Raji (cell line): Measurements from ENCODE around the gene RBM19.

Experiments used
- POLR2A ChIP-seq: IDR thresholded peaks from 2 replicates; pipeline ENCODE4 v1.6.1; 2011; ENCODE audit warnings: low read depth, low read length, control low read depth; ENCODE audit not compliant: insufficient read depth

Gene RBM19

DNA sequence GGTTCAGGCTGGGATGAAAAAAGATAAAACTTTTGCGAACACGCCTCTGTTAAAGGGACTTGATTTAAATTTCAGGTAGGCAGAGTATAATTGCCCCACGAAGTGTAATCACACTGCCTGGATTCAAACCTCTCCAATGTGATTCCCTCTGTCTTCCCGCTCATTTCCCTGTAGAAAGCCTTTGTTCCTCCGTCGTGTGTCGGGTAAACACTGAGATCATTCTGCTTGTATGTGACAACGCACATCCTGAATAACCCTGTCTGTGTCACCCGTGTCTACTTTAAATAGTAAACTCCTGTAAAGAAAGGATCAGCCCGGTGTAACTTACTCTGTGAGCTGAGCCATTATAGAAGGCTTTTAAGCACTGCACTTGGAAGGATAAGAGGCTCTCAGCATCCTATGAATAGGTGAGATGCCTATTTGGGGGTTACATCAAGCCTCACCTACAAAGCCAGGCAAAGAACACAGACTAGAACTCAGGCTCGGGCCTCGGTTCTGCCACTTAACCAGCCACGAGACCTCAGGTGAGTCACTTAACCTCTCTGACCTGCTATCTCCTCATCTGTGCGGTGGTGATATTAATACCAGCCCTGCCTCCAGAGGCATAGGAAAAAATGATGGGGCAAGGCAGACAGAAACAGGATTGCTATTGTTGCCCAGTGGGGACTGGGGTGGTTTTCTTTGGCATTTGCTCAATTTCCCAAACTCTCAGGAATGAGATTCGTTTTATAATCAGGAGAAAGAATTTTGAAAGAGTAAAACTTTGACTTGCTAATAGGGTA is 74.2 kb downstream of the RBM19 start:
- no peak for TF ChIP-seq POLR2A

DNA sequence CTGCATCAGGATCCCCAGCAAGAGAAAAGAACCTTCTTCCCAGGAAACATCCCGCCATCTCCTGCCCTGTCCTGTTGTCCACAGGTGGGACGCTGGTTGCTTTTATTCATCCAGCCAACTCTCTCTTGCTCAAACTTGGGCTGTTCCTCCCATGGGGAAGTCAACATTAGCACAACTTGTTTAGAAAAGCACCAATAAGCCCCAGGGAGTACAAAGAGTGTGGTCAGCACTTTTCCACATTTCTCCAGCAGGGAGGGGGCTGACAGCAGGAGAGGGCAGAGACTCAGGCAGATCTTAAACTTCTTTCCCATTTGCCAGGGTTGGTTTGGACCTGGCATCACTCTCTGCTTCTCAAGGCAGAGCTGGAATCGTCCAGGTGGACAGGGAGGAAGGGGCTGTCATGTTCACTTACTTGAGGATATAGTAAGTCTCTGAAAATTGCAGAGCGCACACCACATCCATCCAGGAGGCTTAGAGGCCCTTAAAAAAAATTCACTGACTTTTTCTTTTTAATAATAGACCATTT is 74.9 kb downstream of the RBM19 start:
- no peak for TF ChIP-seq POLR2A

DNA sequence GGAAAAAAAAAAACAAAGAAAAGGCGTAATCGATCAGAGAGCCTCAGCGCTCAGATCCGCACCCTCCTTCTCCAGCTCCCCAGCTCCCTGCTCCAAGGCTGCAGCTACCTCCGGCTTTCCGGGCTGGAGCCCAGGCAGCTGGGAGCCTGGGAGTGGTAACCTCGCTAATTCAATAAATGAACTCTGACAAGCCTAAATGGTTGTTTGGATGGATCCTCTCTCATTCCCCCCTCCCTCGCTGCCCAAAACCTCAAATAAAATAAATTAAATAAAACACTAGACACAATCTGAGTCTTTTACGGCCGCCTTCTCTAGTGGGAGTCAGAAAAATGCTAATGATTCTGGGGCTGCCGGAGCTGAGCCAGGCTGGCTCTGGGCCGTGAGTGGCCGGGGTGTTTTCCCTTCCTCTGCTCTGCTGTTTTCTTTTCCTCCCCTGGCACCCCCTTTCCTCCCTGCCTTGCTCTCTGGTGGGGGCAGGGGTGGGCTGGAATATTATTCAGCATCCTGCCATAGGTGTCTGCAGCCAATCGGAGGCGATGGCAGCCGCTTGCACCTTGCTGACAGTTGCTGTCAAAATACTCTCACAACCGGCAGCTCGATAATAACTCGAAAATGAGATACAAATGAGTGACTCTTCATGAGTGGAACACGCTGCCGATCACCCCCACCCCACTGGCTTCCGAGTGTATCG is 76.1 kb downstream of the RBM19 start:
- no peak for TF ChIP-seq POLR2A

DNA sequence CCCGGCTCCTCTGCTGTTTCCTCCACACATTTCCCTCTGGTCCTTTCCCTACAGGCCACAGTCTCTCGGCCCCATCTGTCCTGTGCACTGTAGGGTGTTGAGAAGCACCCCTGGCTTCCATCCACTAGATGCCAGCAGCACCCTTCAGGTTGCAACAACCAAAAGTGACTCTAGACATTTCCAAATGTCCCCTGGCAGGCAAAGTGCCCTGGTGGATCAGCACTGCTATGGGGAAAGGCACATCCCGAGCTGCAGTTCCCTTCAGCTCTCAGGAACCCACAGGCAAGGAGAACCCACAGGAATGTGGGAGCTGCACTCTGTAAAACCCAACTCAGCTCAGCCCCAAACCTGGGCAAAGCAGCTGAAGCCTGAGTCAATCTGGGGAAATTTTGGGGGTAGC is 77.0 kb downstream of the RBM19 start:
- TF ChIP-seq POLR2A = no peak

DNA sequence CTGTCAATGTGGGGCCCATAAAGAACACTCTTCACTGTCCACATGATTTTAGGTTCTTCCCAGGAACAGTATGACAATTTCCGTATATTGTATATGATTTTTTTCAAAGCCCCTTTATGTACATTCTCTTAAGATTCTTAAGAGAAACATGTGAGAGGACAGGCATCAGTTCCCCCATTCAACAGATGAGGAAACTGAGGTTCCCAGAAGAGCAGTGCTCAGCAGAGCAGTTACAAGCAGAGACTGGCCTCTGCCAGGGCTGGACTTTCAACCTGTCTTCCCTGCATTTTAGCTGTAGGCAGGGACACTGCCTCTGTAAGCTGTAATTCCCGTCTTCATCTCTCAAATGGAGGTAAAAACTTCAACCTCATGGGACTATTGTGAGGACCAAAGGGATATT is 77.7 kb downstream of the RBM19 start:
- TF ChIP-seq POLR2A = no peak

DNA sequence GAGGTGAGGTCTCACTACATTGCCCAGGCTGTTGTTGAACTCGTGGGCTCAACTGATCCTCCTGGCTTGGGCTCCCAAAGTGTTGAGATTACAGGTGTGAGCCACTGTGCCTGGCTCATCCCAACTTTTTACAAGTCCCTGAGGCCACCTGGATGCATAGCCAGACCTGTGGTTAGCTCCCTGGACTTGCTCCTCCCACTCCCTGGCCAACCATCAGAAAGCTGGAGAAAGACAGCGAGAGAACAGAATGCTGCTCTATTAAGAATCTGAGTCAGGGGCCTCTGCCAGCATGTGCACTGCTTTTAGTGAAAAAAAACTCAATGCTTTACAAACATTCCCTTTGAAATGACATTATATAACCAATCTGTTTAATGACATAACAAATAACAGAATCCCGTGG is 78.2 kb downstream of the RBM19 start:
- no peak for TF ChIP-seq POLR2A

DNA sequence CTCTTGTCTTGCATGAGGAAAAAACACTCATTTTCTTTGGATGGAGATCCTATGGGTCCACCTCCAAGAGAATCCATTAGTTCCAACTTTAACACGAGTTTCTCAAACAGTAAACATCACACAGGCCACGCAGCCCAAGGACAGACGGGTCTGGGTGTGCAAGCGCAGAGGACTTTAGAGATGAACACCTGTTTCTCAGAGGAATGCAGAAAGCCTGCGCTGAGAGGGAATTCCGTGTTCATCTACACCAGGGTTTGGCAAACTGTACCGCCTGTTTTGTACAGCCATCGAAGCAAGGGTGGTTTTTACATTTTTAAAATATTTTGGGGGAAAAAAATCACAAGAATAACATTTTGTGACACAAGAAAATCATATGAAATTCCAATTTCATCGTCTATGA is 79.4 kb downstream of the RBM19 start:
- TF ChIP-seq POLR2A = no peak

DNA sequence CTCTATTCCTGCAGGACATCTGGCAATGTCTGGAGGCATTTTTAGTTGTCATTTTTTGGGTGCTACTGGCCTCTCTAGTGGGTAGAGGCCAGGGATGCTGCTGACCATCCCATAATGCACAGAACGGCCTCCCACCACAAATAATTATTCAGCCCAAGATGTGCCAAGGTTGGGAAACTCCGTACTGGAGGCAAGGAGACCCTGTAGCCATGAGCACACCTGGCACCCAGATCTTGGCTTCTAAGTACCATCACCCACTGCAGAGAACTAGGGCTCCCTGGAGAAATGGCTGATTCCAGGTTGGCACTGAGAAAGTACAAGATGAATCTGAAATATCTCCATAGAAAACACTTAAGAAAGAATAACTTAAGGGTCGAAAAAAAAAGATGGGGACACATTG is 81.7 kb downstream of the RBM19 start:
- no peak for TF ChIP-seq POLR2A

DNA sequence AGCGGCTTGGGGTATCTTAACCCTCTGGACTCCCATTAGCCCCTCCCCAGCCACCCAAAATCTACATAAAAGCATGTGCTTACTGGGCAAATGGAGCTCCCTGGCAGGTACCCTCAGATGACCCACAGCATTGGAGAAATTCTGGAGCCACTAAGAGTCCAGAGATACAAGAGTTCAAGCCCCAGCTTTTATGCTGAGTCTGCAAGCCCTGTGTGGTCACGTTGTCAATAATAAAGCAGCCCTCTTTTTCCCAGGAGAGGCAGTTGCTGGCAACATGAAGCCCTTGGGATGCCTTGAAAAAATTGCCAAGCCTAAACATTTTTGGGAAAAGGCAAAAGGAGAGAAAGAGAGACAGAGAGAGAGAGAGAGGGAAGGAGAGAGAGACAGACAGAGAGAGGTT is 83.4 kb downstream of the RBM19 start:
- TF ChIP-seq POLR2A = no peak

DNA sequence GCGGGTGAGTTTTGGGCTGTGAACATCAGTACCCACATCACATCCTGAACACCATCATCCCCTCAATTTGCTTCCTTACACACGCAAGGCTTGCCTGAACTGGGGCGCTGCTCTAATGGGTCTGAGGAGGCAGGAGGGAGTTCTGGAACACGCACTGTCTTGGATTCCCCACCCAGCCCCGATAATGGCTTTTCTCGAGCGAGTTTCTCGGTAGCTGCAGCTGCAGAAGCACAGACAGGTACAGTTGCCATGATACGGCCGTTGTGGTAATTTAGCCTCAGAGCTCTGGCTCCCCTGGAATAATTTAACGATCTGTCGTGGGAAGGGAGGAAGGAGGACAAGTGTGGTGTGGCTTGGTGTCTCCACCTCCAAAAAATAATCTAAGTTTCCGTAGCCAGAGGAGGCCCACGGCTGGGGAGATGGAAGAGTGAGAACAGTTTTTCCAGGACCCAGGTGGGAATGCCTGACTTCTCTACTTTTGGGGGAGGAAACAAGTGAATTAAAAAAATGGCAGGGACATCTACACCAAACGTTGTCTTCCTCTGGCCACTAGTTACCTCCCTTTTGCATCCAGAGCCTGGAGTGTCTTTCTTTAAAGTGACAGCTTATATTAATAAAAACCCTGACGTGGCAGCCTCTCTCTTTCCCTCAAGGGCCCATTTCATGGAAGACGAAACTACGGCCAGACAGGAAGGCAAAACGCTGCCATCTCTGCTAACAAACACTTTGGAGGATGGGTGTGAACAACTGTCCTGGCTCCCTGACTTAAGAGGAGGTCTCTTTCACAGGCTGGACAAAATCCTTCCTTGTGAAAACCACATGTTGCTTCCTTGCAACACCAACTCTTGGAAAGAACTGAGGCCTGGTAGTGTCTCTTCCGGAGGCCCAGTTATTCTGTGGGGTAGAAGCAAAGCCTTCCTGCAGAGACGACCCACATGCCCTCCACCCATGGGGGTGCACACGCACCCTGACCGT is 84.8 kb downstream of the RBM19 start:
- no peak for TF ChIP-seq POLR2A

DNA sequence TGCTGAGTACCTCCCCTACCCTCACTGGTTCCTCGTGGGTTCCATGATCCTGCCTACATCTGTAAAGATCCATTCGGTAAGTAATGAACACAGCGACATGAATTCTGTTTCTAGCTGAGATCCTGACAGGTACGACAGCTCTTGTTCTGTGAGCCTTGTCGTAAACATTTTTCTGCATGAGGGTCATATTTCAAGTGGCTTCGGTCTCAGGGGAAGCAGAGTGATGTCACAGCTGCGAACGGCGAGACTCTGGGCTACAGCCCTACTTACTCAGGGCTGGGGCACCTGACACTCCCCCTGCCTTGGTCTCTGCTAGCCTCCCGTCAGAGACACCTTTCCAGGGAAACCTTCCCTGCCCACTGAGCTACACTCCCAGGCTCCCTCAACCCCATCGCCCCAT is 85.8 kb downstream of the RBM19 start:
- no peak for TF ChIP-seq POLR2A

DNA sequence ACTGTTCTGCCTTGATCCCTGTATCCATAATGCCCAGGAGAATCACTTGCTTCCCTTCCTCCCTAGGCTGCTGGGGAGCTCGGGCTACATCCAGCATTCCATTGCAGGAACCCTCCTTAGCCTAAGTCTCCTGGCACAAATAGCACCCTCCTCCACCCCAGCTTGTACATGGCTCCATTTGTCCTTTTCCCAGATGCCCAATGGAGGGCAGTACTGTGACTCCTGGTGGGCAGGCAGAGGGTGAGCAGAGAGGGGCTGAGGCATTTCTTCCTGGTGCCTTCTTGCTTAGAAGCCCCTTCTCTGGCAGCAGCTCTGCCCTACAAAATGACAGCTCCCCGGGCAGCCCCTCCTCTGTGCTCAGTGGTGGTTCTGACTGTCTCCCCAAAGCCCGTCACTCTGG is 86.5 kb downstream of the RBM19 start:
- no peak for TF ChIP-seq POLR2A

DNA sequence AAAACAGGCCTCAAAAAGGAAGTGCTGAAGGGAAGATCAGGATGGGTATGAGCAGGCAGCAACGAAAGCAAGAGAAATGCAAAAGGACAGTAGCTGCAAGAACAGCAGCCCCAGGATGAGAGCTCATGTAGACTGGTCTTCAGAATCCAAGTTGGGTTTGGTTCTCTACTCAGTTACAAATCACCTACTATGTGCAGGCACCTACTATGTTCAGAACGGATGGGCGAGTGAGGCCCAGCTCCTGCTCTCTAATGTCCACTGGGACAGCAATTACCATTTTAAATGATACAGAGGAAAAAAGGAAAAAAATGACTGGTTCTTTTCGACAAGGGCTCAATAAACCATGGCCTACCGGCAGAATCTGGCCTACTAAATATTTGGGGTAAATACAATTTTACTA is 88.5 kb downstream of the RBM19 start:
- TF ChIP-seq POLR2A = no peak

DNA sequence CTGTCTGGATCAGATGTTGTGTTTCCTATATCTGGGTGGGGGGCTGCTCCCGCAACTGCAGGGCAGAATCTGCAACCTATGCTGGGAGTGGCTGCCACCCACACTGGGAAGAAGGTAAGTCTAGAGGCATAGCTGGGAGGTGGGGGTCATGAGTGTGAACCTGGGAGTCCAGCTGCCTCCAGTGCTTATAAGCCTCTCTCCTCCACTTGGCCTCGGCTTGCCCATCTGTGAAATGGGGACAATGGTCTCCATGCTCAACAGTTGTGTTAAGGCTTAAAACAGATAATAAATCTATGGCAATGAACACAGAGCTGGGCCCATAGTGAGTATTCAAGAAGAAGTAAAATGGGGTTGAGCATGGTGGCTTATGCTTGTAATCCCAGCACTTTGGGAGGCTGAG is 90.0 kb downstream of the RBM19 start:
- TF ChIP-seq POLR2A = no peak

DNA sequence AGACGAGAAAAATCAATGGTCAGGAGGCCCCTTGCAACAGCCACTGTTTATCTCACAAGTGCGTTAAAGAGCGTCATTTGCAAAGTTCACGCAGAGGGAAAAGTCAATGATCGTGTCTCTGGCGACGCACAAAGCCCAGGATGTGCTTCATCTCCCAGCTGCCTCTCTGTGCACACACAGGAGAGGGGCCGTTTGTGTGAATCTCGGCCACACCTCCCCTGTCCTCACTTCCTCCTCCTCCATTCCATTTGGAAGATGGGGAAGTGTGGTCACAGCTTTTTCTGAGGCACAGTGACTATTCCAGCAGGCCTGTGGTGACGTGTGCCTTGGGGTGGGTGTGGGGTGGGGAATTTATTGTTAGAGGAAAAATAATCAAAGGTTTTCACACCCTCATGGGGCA is 90.4 kb downstream of the RBM19 start:
- TF ChIP-seq POLR2A = no peak
